ENCODE results near the gene INO80C.

DNA sequence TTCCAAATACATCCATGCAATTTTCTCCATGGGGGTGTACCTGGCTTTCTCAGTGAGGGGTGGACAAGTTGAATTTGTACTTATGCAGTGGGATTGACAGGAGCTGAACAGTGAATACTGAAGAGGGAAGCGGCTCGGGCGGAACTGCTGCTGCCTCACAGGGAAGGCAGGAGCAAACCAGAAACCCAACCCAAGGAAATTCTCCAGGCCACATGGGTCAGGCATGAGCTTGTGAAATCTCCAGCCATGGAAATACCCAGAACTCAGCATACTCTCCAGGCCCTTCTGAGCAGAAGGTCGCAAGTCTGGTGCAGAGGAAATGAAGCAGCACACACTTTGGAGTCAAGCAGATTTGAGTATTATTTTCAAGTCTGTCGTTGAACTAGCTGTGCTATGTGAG, 26.5 kb upstream of the INO80C start:
- TF ChIP-seq, protein P1, sequence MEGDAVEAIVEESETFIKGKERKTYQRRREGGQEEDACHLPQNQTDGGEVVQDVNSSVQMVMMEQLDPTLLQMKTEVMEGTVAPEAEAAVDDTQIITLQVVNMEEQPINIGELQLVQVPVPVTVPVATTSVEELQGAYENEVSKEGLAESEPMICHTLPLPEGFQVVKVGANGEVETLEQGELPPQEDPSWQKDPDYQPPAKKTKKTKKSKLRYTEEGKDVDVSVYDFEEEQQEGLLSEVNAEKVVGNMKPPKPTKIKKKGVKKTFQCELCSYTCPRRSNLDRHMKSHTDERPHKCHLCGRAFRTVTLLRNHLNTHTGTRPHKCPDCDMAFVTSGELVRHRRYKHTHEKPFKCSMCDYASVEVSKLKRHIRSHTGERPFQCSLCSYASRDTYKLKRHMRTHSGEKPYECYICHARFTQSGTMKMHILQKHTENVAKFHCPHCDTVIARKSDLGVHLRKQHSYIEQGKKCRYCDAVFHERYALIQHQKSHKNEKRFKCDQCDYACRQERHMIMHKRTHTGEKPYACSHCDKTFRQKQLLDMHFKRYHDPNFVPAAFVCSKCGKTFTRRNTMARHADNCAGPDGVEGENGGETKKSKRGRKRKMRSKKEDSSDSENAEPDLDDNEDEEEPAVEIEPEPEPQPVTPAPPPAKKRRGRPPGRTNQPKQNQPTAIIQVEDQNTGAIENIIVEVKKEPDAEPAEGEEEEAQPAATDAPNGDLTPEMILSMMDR (IDR thresholded peaks at IDR 0.05; ENCODE audit: low read length): no peak
- TF ChIP-seq EZH2 (IDR thresholded peaks at IDR 0.05; ENCODE audit: borderline replicate concordance, low read length): no peak
